Mesodermal cell (in vitro differentiated cells): Measurements from ENCODE around the gene ATXN7L3B.

Source experiments
- H3K27ac ChIP-seq: 2 replicates; pipeline ENCODE4 v1.7.0; 2013; ENCODE audit warnings: mild to moderate bottlenecking, low read depth, low read length, moderate library complexity; ENCODE audit not compliant: severe bottlenecking
- H3K36me3 ChIP-seq: 2 replicates; pipeline ENCODE4 v1.7.1; 2013; ENCODE audit warnings: mild to moderate bottlenecking, low read length, moderate library complexity; ENCODE audit not compliant: control insufficient read depth, insufficient read depth
- H3K4me1 ChIP-seq: one replicate; pipeline ENCODE4 v1.7.1; 2013; ENCODE audit warnings: mild to moderate bottlenecking, low read length; ENCODE audit not compliant: insufficient read depth, control insufficient read depth, poor library complexity, severe bottlenecking
- H3K4me3 ChIP-seq: 2 replicates; pipeline ENCODE4 v1.7.0; 2013; ENCODE audit warnings: low read length, control low read depth, mild to moderate bottlenecking; ENCODE audit not compliant: insufficient read depth, poor library complexity, severe bottlenecking; ENCODE audit errors: extremely low read depth
- H3K9me3 ChIP-seq: 2 replicates; pipeline ENCODE4 v1.7.1; 2013; ENCODE audit warnings: mild to moderate bottlenecking, low read length, moderate library complexity; ENCODE audit not compliant: control insufficient read depth
- WGBS, 2 experiments: methylation state at CpG; one replicate each; pipeline ENCODE4 v1.1.5; 2013; ENCODE audit warnings: missing lambda C conversion rate in 2 of 2; ENCODE audit not compliant: insufficient coverage in 2 of 2; 5-methylcytosine and 5-hydroxymethylcytosine counted together

The ATXN7L3B gene

GRCh38 chr12:74526535-74526934 lies 11.1 kb upstream of the ATXN7L3B start:
- Histone ChIP-seq H3K27ac (no peak overlapping the region), H3K9me3 (no peaks in the 10 kb centered on the region), H3K4me1 (no peaks in the 10 kb centered on the region), H3K36me3 (no peaks in the 10 kb centered on the region), H3K4me3 (no peak overlapping the region)
- no CpG with 5 or more reads among the region's 2 CpGs for WGBS, 2 experiments

- H3K4me3 ChIP-seq: no peak overlapping the region
- WGBS, 2 experiments: no CpG with 5 or more reads among the region's 2 CpGs
- no peak overlapping the region for H3K27ac ChIP-seq
- H3K36me3 ChIP-seq: no peaks in the 10 kb centered on the region
- no peaks in the 10 kb centered on the region for H3K4me1 ChIP-seq
- no peaks in the 10 kb centered on the region for H3K9me3 ChIP-seq
These were observed 10.1 kb upstream of the ATXN7L3B start for GRCh38 chr12:74527491-74527890.

GRCh38 chr12:74530676-74531075 lies 7.0 kb upstream of the ATXN7L3B start:
- WGBS, 2 experiments: no CpG with 5 or more reads among the region's 2 CpGs
- H3K4me3 ChIP-seq: no peak overlapping the region

GRCh38 chr12:74535536-74535935 lies 2.1 kb upstream of the ATXN7L3B start:
- Histone ChIP-seq H3K36me3 (peaks cover 20% of the 10 kb centered on the region), H3K9me3 (no peaks in the 10 kb centered on the region), H3K4me1 (peaks cover 12% of the 10 kb centered on the region), H3K4me3 (no peak overlapping the region), H3K27ac (no peak overlapping the region)
- no CpG with 5 or more reads among the region's 5 CpGs for WGBS, 2 experiments

More at GRCh38 chr12:74530676-74531075, 7.0 kb upstream of the ATXN7L3B start:
- no peak overlapping the region for H3K27ac ChIP-seq
- no peaks in the 10 kb centered on the region for H3K9me3 ChIP-seq
- no peaks in the 10 kb centered on the region for H3K4me1 ChIP-seq
- no peaks in the 10 kb centered on the region for H3K36me3 ChIP-seq

DNA sequence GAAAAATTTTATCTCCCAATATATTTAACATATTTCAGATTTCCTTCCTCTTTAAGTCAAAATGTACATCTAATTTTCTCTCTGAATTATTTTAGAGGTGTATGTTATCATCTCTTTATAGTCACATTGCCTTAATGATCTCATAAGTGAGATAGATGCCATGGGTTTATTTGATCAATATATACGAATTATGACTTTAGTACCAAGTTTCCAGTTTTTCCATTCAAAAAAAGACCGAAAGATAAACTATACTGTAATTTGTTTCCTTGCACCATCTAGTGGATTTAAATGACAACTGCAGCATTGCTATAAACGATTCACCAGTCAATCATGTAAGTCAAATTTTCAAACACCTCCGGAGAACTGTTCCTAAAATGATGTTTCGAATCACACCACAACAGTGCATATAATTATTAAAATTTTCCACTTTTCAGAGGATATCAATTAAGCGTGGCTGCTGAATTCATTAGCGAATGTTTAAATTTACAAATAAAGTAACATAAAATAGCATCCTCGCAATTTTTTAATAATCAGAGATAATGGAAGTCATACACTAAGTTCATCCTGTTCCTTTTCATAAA lies 419 bp upstream of the ATXN7L3B start:
- Histone ChIP-seq H3K36me3 (peaks cover 33% of the 10 kb centered on the region), H3K27ac (peak overlapping the region; percentile 95), H3K4me3 (peak overlapping the region; percentile 64), H3K4me1 (peaks cover 12% of the 10 kb centered on the region), H3K9me3 (no peaks in the 10 kb centered on the region)
- WGBS, 2 experiments: 0% methylated on average over 1 to 2 of the region's 8 CpGs

- Histone ChIP-seq H3K36me3 (peaks cover 33% of the 10 kb centered on the region), H3K27ac (peak overlapping the region; percentile 95), H3K4me1 (peaks cover 12% of the 10 kb centered on the region), H3K4me3 (peak overlapping the region; percentile 64), H3K9me3 (no peaks in the 10 kb centered on the region)
- 45 to 50% methylated on average over 7 of the region's 7 CpGs for WGBS, 2 experiments
These were observed 1.0 kb downstream of the ATXN7L3B start for GRCh38 chr12:74538491-74539258.

- Histone ChIP-seq H3K36me3 (peaks cover 33% of the 10 kb centered on the region), H3K9me3 (no peaks in the 10 kb centered on the region), H3K27ac (peak overlapping the region; percentile 95), H3K4me1 (peaks cover 12% of the 10 kb centered on the region), H3K4me3 (peak overlapping the region; percentile 64)
- whole genome bisulfite sequencing, 2 experiments: 74 to 100% methylated on average over 1 to 3 of the region's 4 CpGs
These were observed 1.6 kb downstream of the ATXN7L3B start for GRCh38 chr12:74539261-74539660.

DNA sequence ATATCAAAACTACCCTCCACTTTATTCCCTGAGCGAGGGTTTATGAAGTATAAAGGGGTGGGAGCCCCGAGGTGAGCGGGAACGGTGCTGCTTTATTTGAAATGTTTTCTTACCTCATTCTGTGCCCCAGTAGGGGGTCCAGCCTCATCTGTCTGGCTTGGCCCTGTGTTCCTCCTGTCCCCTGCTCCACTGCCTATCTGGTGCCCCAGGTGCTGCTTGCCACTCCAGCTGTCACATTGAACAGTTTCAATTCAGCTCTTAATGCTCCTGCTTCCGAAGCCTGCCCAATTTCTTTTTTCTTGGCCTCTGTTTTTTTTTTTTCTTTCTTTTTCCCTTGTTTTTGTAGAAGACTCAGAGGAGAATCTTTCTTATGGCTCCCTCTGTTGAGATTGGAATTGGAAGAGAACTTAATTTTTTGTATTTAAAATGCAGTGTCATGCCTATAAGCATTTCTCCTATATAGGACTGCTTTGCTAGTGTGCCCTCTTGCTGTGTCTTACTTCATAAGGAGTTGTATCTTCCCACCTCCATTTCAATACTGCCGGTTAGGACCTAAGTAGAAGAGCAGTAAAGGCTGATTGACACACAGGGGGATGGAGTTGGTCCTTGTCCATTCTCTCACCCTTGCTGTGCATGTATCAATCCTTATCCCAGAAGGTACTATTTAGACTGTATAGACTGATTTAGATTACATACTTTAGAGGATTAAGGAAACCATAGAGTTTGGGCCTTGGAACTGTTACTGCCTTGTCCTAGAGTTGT lies 2.3 kb downstream of the ATXN7L3B start:
- Histone ChIP-seq H3K27ac (no peak overlapping the region), H3K4me3 (peak overlapping the region; percentile 64), H3K9me3 (no peaks in the 10 kb centered on the region), H3K4me1 (peaks cover 12% of the 10 kb centered on the region), H3K36me3 (peaks cover 33% of the 10 kb centered on the region)
- WGBS, 2 experiments: 0% methylated on average over 1 of the region's 6 CpGs

- Histone ChIP-seq H3K36me3 (peaks cover 33% of the 10 kb centered on the region), H3K27ac (no peak overlapping the region), H3K4me3 (no peak overlapping the region), H3K4me1 (peaks cover 12% of the 10 kb centered on the region), H3K9me3 (no peaks in the 10 kb centered on the region)
- WGBS, 2 experiments: no CpG with 5 or more reads among the region's 3 CpGs
These were observed 3.4 kb downstream of the ATXN7L3B start for GRCh38 chr12:74541074-74541473.

DNA sequence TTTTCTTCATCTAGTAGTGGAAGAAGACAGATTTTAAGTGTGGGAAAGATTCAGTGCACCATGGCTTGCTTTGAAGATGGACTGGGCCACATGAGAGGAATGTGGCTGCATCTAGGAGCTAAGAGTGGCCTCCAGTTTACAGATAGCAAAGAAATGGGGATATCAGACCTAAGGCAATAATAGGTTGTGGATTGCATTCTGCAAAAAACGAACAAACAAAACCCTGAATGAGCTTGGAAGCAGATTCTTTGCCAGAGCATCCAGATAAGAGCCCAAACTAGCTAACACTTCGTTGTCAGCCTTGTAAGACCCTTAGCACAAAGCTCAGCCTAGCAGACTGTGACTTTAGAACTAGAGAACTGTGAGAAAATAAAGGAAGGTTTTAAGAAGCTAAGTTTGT lies 9.6 kb downstream of the ATXN7L3B start:
- WGBS, 2 experiments: 33 to 84% methylated on average over 1 to 2 of the region's 2 CpGs
- Histone ChIP-seq H3K9me3 (no peaks in the 10 kb centered on the region), H3K4me3 (no peak overlapping the region), H3K27ac (no peak overlapping the region), H3K36me3 (no peaks in the 10 kb centered on the region), H3K4me1 (no peaks in the 10 kb centered on the region)
